Osteoblast (primary cell): ENCODE results near the gene FAM186B. TPM values are rescaled to one million over a fixed set of nuclear protein-coding genes. Genes with fewer than 3 reads are reported as not detected.
A peak's percentile ranks its signal among the peaks of the same experiment; 100 is the strongest.

Experiments used
- DNase-seq: peaks from one replicate; pipeline ENCODE4 v3.0.0; 2011; ENCODE audit warnings: low spot score, mixed read lengths; ENCODE audit not compliant: insufficient read length; ENCODE audit errors: missing footprints
- H2AFZ ChIP-seq: 2 replicates; pipeline ENCODE4 v1.6.0; 2011; ENCODE audit warnings: mild to moderate bottlenecking, low read length
- H3K27ac ChIP-seq: 2 replicates; pipeline ENCODE4 v1.5.1; 2011; ENCODE audit warnings: mild to moderate bottlenecking, low read depth, low read length, moderate library complexity
- H3K27me3 ChIP-seq: 2 replicates; pipeline ENCODE4 v1.6.0; 2012; ENCODE audit warnings: mild to moderate bottlenecking, control low read depth, inconsistent platforms, low read length, moderate library complexity; ENCODE audit not compliant: insufficient read depth
- H3K36me3 ChIP-seq: 2 replicates; pipeline ENCODE4 v1.5.1; 2011; ENCODE audit warnings: mild to moderate bottlenecking, low read length, control low read depth, moderate library complexity; ENCODE audit not compliant: insufficient read depth
- H3K4me1 ChIP-seq: 2 replicates; pipeline ENCODE4 v1.5.1; 2011; ENCODE audit warnings: mild to moderate bottlenecking, low read length, control low read depth, moderate library complexity; ENCODE audit not compliant: insufficient read depth
- H3K4me2 ChIP-seq: 2 replicates; pipeline ENCODE4 v1.6.0; 2011; ENCODE audit warnings: mild to moderate bottlenecking, low read length; ENCODE audit not compliant: insufficient read depth
- H3K4me3 ChIP-seq: fragments of 200-600 bp; sonication (generic); 3 replicates; pipeline ENCODE4 v1.5.1; 2012; ENCODE audit warnings: mild to moderate bottlenecking, low read length, inconsistent platforms; ENCODE audit not compliant: insufficient read depth
- H3K79me2 ChIP-seq: 2 replicates; pipeline ENCODE4 v1.6.0; 2012; ENCODE audit warnings: mild to moderate bottlenecking, low read length, control low read depth, inconsistent platforms; ENCODE audit not compliant: insufficient read depth
- H3K9me3 ChIP-seq: 2 replicates; pipeline ENCODE4 v1.5.1; 2011; ENCODE audit warnings: low read depth, low read length, control low read depth
- H4K20me1 ChIP-seq: 2 replicates; pipeline ENCODE4 v1.6.0; 2012; ENCODE audit warnings: mild to moderate bottlenecking, low read length, control low read depth; ENCODE audit not compliant: insufficient read depth
- total RNA-seq: library from RNA; depleted of rRNA; stranded (reverse); fragments of >200 nt; gene quantifications from 2 replicates; pipeline ENCODE4 v1.2.3, GENCODE V29; 2012
- TF ChIP-seq, protein P1 (sequence below): IDR thresholded peaks from 2 replicates; pipeline ENCODE4 v1.5.1; 2011; ENCODE audit warnings: mild to moderate bottlenecking, low read depth, low read length, moderate library complexity; ENCODE audit errors: extremely low read depth

The FAM186B gene
- total RNA-seq, 1 donor, result 0.72 TPM

DNA sequence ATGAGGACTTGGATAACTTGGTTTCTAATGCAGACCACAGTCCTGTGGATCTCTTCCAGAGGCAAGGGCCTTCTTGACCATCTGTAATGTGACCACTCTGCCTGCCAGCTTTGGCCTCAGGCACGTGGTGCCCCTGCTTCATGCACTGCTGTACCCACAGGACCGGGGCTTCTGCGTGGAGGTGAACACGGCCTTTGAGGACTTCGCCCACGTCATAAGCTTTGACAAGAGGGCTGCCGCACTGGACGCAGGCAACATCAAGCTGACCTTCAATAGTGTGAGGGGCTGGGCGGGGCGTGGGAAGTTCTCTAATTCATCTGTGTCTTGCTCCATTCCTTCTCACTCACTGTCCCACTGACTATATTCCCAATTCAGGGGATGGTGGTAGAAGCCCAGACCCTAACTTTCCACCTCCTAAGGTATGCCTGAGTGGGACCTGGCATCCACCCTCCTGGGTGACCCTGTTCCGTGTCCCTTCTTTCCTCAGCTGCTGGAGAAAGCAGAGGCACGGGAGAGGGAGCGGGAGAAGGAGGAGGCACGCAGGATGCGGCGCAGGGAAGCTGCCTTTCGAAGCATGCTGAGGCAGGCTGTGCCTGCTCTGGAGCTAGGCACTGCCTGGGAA is 36.4 kb upstream of the FAM186B start:
- Histone ChIP-seq H3K36me3 (peaks cover 46% of the 10 kb centered on the region), H3K27me3 (no peaks in the 10 kb centered on the region), H3K27ac (no peak overlapping the region), H3K4me1 (no peaks in the 10 kb centered on the region), H3K9me3 (no peaks in the 10 kb centered on the region), H2AFZ (no peak overlapping the region), H3K79me2 (no peaks in the 10 kb centered on the region), H3K4me2 (no peak overlapping the region), H4K20me1 (no peaks in the 10 kb centered on the region), H3K4me3 (no peak overlapping the region)
- no peak for DNase-seq
- TF ChIP-seq, protein P1, sequence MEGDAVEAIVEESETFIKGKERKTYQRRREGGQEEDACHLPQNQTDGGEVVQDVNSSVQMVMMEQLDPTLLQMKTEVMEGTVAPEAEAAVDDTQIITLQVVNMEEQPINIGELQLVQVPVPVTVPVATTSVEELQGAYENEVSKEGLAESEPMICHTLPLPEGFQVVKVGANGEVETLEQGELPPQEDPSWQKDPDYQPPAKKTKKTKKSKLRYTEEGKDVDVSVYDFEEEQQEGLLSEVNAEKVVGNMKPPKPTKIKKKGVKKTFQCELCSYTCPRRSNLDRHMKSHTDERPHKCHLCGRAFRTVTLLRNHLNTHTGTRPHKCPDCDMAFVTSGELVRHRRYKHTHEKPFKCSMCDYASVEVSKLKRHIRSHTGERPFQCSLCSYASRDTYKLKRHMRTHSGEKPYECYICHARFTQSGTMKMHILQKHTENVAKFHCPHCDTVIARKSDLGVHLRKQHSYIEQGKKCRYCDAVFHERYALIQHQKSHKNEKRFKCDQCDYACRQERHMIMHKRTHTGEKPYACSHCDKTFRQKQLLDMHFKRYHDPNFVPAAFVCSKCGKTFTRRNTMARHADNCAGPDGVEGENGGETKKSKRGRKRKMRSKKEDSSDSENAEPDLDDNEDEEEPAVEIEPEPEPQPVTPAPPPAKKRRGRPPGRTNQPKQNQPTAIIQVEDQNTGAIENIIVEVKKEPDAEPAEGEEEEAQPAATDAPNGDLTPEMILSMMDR, result no peak

DNA sequence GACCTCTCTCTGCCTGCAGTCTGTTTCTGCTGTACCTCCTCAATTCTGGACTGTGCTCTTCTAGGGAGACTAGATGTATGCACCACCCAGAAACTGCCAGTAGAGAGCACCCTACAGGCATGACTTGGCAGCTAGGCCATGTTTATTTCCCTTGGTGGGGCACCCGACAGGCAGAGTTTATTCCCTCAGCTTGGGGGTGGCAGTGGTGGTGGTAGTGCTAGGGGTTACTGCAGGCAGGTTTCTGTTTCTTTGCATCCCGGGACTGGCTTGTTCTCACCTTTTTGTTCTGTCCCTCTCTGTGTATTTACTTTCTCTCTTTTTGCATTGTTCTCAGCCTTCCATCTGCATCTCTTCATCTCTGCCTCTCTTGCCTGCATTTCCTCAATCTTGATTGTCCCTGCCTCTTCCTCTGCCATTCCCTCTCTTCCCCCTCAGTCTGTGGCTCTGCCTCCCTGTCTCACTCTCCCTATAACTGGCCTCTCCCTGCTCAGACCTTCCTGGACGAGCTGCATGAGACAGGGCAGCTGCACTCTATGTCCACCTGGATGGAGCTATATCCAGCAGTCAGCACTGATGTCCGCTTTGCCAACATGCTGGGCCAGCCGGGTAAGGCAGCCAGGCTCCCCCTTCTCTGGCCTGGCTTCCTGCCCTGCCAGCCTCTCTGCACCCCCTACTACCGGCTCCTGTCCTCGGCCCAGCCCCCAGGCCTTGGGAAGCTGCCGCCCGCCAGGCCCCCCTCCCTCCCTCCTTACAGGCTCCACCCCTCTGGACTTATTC is 31.7 kb upstream of the FAM186B start:
- H3K4me3 ChIP-seq, result no peak overlapping the region
- H3K4me2 ChIP-seq, result no peak overlapping the region
- DNase-seq, result peak; percentile 97
- no peaks in the 10 kb centered on the region for H4K20me1 ChIP-seq
- no peaks in the 10 kb centered on the region for H3K9me3 ChIP-seq
- no peaks in the 10 kb centered on the region for H3K4me1 ChIP-seq
- H3K79me2 ChIP-seq, result no peaks in the 10 kb centered on the region
- H2AFZ ChIP-seq, result no peak overlapping the region
- TF ChIP-seq, protein P1, result peak; percentile 84
- no peaks in the 10 kb centered on the region for H3K27me3 ChIP-seq
- peaks cover 13% of the 10 kb centered on the region for H3K36me3 ChIP-seq
- H3K27ac ChIP-seq, result no peak overlapping the region

DNA sequence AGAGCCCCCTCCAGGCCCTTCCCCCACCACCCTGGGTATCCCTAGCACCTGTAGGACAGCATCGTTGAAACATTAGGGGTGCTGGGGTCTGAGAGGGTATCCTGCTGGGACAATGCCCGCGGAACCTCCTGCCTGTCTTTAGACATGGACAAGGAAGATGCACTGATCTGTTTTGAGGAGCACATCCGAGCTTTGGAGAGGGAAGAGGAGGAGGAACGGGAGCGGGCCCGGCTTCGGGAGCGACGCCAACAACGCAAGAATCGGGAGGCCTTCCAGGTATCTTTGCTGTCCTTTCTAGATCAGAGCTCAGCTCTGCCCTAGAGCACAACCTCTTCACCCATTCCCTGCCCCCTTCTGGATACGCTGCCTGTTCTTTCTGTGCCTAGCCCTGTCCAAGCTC is 31.1 kb upstream of the FAM186B start:
- TF ChIP-seq, protein P1, result no peak
- Histone ChIP-seq H3K79me2 (no peaks in the 10 kb centered on the region), H3K27ac (no peak overlapping the region), H3K36me3 (peaks cover 13% of the 10 kb centered on the region), H3K27me3 (no peaks in the 10 kb centered on the region), H2AFZ (no peak overlapping the region), H3K4me1 (no peaks in the 10 kb centered on the region), H3K4me3 (no peak overlapping the region), H3K9me3 (no peaks in the 10 kb centered on the region), H3K4me2 (no peak overlapping the region), H4K20me1 (no peaks in the 10 kb centered on the region)
- DNase-seq, result no peak

DNA sequence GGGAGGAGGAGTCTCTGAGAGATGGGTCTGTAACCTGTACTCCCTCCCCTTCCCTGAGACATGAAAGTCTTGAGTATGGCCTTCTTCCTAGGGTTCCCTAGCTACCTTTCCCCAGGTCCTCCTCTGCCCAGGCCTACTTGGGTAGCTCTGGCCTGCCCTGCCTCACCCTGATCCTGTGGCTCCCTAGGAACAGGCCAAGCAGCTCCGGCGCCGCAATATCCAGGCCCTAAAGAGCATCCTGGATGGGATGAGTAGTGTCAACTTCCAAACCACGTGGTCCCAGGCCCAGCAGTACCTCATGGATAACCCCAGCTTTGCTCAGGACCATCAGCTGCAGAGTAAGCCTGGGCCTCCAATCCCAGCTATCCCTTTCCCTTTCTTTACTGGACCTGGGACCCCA is 30.2 kb upstream of the FAM186B start:
- peaks cover 5% of the 10 kb centered on the region for H3K36me3 ChIP-seq

More for the DNA sequence above, 30.2 kb upstream of the FAM186B start:
- no peaks in the 10 kb centered on the region for H3K4me1 ChIP-seq
- H4K20me1 ChIP-seq, result peaks cover 2% of the 10 kb centered on the region
- peak; percentile 58 for DNase-seq
- no peak overlapping the region for H3K4me3 ChIP-seq
- TF ChIP-seq, protein P1, result no peak
- no peaks in the 10 kb centered on the region for H3K27me3 ChIP-seq
- no peaks in the 10 kb centered on the region for H3K9me3 ChIP-seq
- H3K27ac ChIP-seq, result no peak overlapping the region
- H3K4me2 ChIP-seq, result no peak overlapping the region
- no peak overlapping the region for H2AFZ ChIP-seq
- no peaks in the 10 kb centered on the region for H3K79me2 ChIP-seq
